H9 (cell line): Measurements from ENCODE around the gene PDE3A. TPM values are rescaled to one million over a fixed set of nuclear protein-coding genes. Genes with fewer than 3 reads are reported as not detected.

Experiments used
- DNase-seq: peaks from one replicate; pipeline ENCODE4 v3.0.0-alpha.2; 2017
- H2AFZ ChIP-seq: one replicate; pipeline ENCODE4 v1.6.1; 2013; ENCODE audit warnings: mild to moderate bottlenecking, low read length, control low read depth, moderate library complexity
- H2AK5ac ChIP-seq: 2 replicates; pipeline ENCODE4 v1.6.1; 2013; ENCODE audit warnings: low read length, control low read depth, mixed read lengths; ENCODE audit not compliant: insufficient read length
- H2BK120ac ChIP-seq: one replicate; pipeline ENCODE4 v1.6.1; 2013; ENCODE audit warnings: low read depth, mild to moderate bottlenecking, low read length, control low read depth, inconsistent platforms; ENCODE audit not compliant: poor library complexity, severe bottlenecking
- H2BK12ac ChIP-seq: 2 replicates; pipeline ENCODE4 v1.6.1; 2013; ENCODE audit warnings: low read length, control low read depth, mixed read lengths, low read depth; ENCODE audit not compliant: insufficient read length
- H2BK15ac ChIP-seq: 2 replicates; pipeline ENCODE4 v1.6.1; 2013; ENCODE audit warnings: low read depth, low read length, control low read depth
- H2BK20ac ChIP-seq: one replicate; pipeline ENCODE4 v1.6.1; 2013; ENCODE audit warnings: low read depth, mild to moderate bottlenecking, low read length, control low read depth, inconsistent platforms; ENCODE audit not compliant: poor library complexity, severe bottlenecking
- H2BK5ac ChIP-seq: 2 replicates; pipeline ENCODE4 v1.6.1; 2013; ENCODE audit warnings: low read length, control low read depth, mixed read lengths; ENCODE audit not compliant: insufficient read length
- H3K14ac ChIP-seq: 2 replicates; pipeline ENCODE4 v1.6.1; 2013; ENCODE audit warnings: low read length, control low read depth; ENCODE audit not compliant: insufficient read depth
- H3K18ac ChIP-seq: 2 replicates; pipeline ENCODE4 v1.6.1; 2013; ENCODE audit warnings: low read depth, mild to moderate bottlenecking, mixed read lengths, low read length, control low read depth; ENCODE audit not compliant: insufficient read length
- H3K23ac ChIP-seq: 2 replicates; pipeline ENCODE4 v1.6.1; 2013; ENCODE audit warnings: low read length, control low read depth, mixed read lengths, low read depth; ENCODE audit not compliant: insufficient read length
- H3K23me2 ChIP-seq: 2 replicates; pipeline ENCODE4 v1.6.1; 2013; ENCODE audit warnings: low read depth, mild to moderate bottlenecking, mixed read lengths, low read length, control low read depth; ENCODE audit not compliant: insufficient read length, poor library complexity, severe bottlenecking
- H3K27ac ChIP-seq: 2 replicates; pipeline ENCODE4 v1.5.1; 2013; ENCODE audit warnings: low read length, control low read depth, mixed read lengths, low read depth; ENCODE audit not compliant: insufficient read length
- H3K27me3 ChIP-seq: 2 replicates; pipeline ENCODE4 v1.6.1; 2013; ENCODE audit warnings: low read length, control low read depth, inconsistent platforms; ENCODE audit not compliant: insufficient read depth
- H3K4ac ChIP-seq: 2 replicates; pipeline ENCODE4 v1.6.1; 2013; ENCODE audit warnings: low read depth, mild to moderate bottlenecking, control low read depth, inconsistent platforms, low read length, moderate library complexity
- H3K4me1 ChIP-seq: 2 replicates; pipeline ENCODE4 v1.6.1; 2013; ENCODE audit warnings: low read length, control low read depth, inconsistent platforms; ENCODE audit not compliant: insufficient read depth
- H3K4me2 ChIP-seq: 2 replicates; pipeline ENCODE4 v1.6.1; 2013; ENCODE audit warnings: low read length, control low read depth, mixed read lengths; ENCODE audit not compliant: insufficient read length, insufficient read depth
- H3K56ac ChIP-seq: 2 replicates; pipeline ENCODE4 v1.6.1; 2013; ENCODE audit warnings: low read depth, mild to moderate bottlenecking, mixed read lengths, low read length, control low read depth; ENCODE audit not compliant: insufficient read length
- H3K79me1 ChIP-seq: 2 replicates; pipeline ENCODE4 v1.6.1; 2013; ENCODE audit warnings: low read depth, mild to moderate bottlenecking, moderate library complexity, low read length, control low read depth, inconsistent platforms; ENCODE audit not compliant: insufficient read depth, poor library complexity, severe bottlenecking
- H3K79me2 ChIP-seq: 2 replicates; pipeline ENCODE4 v1.6.1; 2013; ENCODE audit warnings: low read length, control low read depth, inconsistent platforms; ENCODE audit not compliant: insufficient read depth
- H3K9ac ChIP-seq: 2 replicates; pipeline ENCODE4 v1.6.1; 2013; ENCODE audit warnings: low read length, control low read depth, mixed read lengths; ENCODE audit not compliant: insufficient read length; ENCODE audit errors: extremely low read depth
- H3K9me3 ChIP-seq: one replicate; pipeline ENCODE4 v1.6.1; 2013; ENCODE audit warnings: low read depth, low read length, inconsistent platforms; ENCODE audit not compliant: control insufficient read depth
- H3T11ph ChIP-seq: one replicate; pipeline ENCODE4 v1.6.1; 2013; ENCODE audit warnings: mild to moderate bottlenecking, low read length, control low read depth, inconsistent platforms
- H4K20me1 ChIP-seq: one replicate; pipeline ENCODE4 v1.6.1; 2013; ENCODE audit not compliant: control insufficient read depth, insufficient read length, insufficient read depth
- H4K5ac ChIP-seq: 2 replicates; pipeline ENCODE4 v1.6.1; 2013; ENCODE audit warnings: low read depth, mild to moderate bottlenecking, mixed read lengths, low read length, control low read depth; ENCODE audit not compliant: insufficient read length
- H4K8ac ChIP-seq: replicated peaks from 2 replicates; pipeline ENCODE4 v1.6.1; 2013; ENCODE audit warnings: low read length, control low read depth, mixed read lengths, low read depth; ENCODE audit not compliant: insufficient read length
- H4K91ac ChIP-seq: 2 replicates; pipeline ENCODE4 v1.6.1; 2013; ENCODE audit warnings: low read depth, mild to moderate bottlenecking, moderate library complexity, mixed read lengths, low read length, control low read depth; ENCODE audit not compliant: insufficient read length
- H3K27ac Mint-ChIP-seq, 3 experiments: 2 replicates in 2 of 3; 3 replicates in 1 of 3; pipeline ENCODE4 v1.8.0; 2020 to 2021; ENCODE audit warnings: mixed read lengths in 3 of 3, mild to moderate bottlenecking in 1 of 3, moderate library complexity in 1 of 3
- H3K27me3 Mint-ChIP-seq: 2 replicates; pipeline ENCODE4 v1.8.0; 2021; ENCODE audit warnings: low read depth, mild to moderate bottlenecking, moderate library complexity, mixed read lengths
- H3K36me3 Mint-ChIP-seq, 3 experiments: 2 replicates in 2 of 3; 3 replicates in 1 of 3; pipeline ENCODE4 v1.8.0; 2020 to 2021; ENCODE audit warnings: low read depth in 3 of 3, mixed read lengths in 3 of 3; ENCODE audit not compliant: insufficient read depth in 1 of 3
- H3K4me1 Mint-ChIP-seq, 2 experiments: 2 replicates each; pipeline ENCODE4 v1.8.0; 2020; ENCODE audit warnings: mixed read lengths in 2 of 2
- H3K4me3 Mint-ChIP-seq, 2 experiments: 2 replicates in 1 of 2; 3 replicates in 1 of 2; pipeline ENCODE4 v1.8.0; 2020 to 2021; ENCODE audit warnings: mild to moderate bottlenecking in 2 of 2, mixed read lengths in 2 of 2, moderate library complexity in 1 of 2
- H3K9me3 Mint-ChIP-seq, 2 experiments: 2 replicates in 1 of 2; 3 replicates in 1 of 2; pipeline ENCODE4 v1.8.0; 2020; ENCODE audit warnings: mild to moderate bottlenecking in 2 of 2, mixed read lengths in 2 of 2, moderate library complexity in 1 of 2
- WGBS: extraction: QIAGEN DNeasy Blood & Tissue Kit; methylation state at CpG from one replicate; pipeline ENCODE4 v1.1.7; 2013; ENCODE audit warnings: missing lambda C conversion rate, low lambda C conversion rate, mixed read lengths; ENCODE audit not compliant: insufficient read length; ENCODE audit errors: extremely low coverage; 5-methylcytosine and 5-hydroxymethylcytosine counted together
- total RNA-seq: library from RNA; stranded (reverse); gene quantifications from 2 replicates; pipeline ENCODE4 v1.2.1, GENCODE V29; 2021
- TF ChIP-seq, protein P1 (sequence below): fragments of 200-600 bp; sonication (generic); conservative IDR thresholded peaks from 3 replicates; pipeline ENCODE4 v1.8.0; 2021; ENCODE audit warnings: antibody characterized with exemption, mild to moderate bottlenecking

PDE3A gene
- total RNA-seq, 1 experiment from 2014 or later: 3.0 TPM

DNA sequence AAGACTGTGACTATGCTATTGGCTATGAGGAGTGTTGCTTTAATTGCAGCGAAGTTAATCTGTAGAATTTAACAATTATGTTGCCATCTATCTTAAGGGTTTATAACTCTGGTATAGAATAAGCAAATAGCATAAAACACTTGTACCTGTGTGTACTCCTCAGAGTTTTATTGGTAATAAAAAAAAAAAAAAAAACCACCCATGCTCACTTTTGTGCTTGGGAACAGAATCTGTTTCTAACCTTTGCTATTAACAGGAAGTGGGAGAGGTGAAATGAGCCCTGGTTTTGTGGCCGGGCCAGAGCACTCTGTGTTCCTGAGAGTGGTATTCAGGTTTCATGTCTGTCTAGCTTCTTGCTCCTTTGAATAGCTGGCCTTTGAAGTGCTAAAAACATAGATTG is 53.1 kb downstream of the PDE3A start:
- Histone ChIP-seq H3K79me2 (no peaks in the 10 kb centered on the region), H4K91ac (no peak overlapping the region)
- peak overlapping the region in 2 of 3 experiments; percentile 12 to 92; a peak in 5 of 7 replicates for H3K27ac Mint-ChIP-seq

More for the DNA sequence above, 53.1 kb downstream of the PDE3A start:
- no peak overlapping the region for H3K4me3 Mint-ChIP-seq
- H3K4ac ChIP-seq: no peak overlapping the region
- no peak overlapping the region for H3K14ac ChIP-seq
- H2AK5ac ChIP-seq: no peak overlapping the region
- H3K9ac ChIP-seq: no peak overlapping the region
- no peak overlapping the region for H4K8ac ChIP-seq
- H3K36me3 Mint-ChIP-seq: no peaks in the 10 kb centered on the region
- no peaks in the 10 kb centered on the region for H3K27me3 ChIP-seq
- no peak overlapping the region for H3T11ph ChIP-seq
- H3K18ac ChIP-seq: no peak overlapping the region
- H3K56ac ChIP-seq: no peak overlapping the region
- no peaks in the 10 kb centered on the region for H3K9me3 Mint-ChIP-seq
- no peak overlapping the region for H2BK20ac ChIP-seq
- no peak overlapping the region for H2BK5ac ChIP-seq
- no peaks in the 10 kb centered on the region for H4K20me1 ChIP-seq
- no peak overlapping the region for H4K5ac ChIP-seq
- DNase-seq: no peak
- H3K4me2 ChIP-seq: no peak overlapping the region
- H2BK15ac ChIP-seq: no peak overlapping the region
- no peak overlapping the region for H3K27ac ChIP-seq
- TF ChIP-seq, protein P1, sequence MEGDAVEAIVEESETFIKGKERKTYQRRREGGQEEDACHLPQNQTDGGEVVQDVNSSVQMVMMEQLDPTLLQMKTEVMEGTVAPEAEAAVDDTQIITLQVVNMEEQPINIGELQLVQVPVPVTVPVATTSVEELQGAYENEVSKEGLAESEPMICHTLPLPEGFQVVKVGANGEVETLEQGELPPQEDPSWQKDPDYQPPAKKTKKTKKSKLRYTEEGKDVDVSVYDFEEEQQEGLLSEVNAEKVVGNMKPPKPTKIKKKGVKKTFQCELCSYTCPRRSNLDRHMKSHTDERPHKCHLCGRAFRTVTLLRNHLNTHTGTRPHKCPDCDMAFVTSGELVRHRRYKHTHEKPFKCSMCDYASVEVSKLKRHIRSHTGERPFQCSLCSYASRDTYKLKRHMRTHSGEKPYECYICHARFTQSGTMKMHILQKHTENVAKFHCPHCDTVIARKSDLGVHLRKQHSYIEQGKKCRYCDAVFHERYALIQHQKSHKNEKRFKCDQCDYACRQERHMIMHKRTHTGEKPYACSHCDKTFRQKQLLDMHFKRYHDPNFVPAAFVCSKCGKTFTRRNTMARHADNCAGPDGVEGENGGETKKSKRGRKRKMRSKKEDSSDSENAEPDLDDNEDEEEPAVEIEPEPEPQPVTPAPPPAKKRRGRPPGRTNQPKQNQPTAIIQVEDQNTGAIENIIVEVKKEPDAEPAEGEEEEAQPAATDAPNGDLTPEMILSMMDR: no peak
- H3K4me1 Mint-ChIP-seq: peaks cover 20 to 25% of the 10 kb centered on the region in 2 experiments
- H3K9me3 ChIP-seq: no peaks in the 10 kb centered on the region
- H2BK120ac ChIP-seq: no peak overlapping the region
- no peaks in the 10 kb centered on the region for H3K23me2 ChIP-seq
- H3K23ac ChIP-seq: no peak overlapping the region
- WGBS: no CpG with 5 or more reads among the region's 2 CpGs
- no peaks in the 10 kb centered on the region for H3K27me3 Mint-ChIP-seq
- no peaks in the 10 kb centered on the region for H3K79me1 ChIP-seq
- no peak overlapping the region for H2AFZ ChIP-seq
- no peaks in the 10 kb centered on the region for H3K4me1 ChIP-seq
- no peak overlapping the region for H2BK12ac ChIP-seq
